SHP77 (cell line): ENCODE results near the gene REXO1.

Experiments
- DNase-seq, 2 experiments: peaks; one replicate each; lab custom pipeline; 2025; lab: John Stamatoyannopoulos, UW

REXO1 gene

GRCh38 chr19:1860821-1861598, 12.7 kb upstream of the REXO1 start:
- no peak for DNase-seq

- no peak for DNase-seq
These were observed 11.9 kb upstream of the REXO1 start for GRCh38 chr19:1860042-1860775.

GRCh38 chr19:1859331-1859781, 11.1 kb upstream of the REXO1 start:
- no peak for DNase-seq

- DNase-seq, result no peak
These were observed 10.3 kb upstream of the REXO1 start for GRCh38 chr19:1858412-1859081.

GRCh38 chr19:1857648-1858326, 9.5 kb upstream of the REXO1 start:
- no peak for DNase-seq

DNA sequence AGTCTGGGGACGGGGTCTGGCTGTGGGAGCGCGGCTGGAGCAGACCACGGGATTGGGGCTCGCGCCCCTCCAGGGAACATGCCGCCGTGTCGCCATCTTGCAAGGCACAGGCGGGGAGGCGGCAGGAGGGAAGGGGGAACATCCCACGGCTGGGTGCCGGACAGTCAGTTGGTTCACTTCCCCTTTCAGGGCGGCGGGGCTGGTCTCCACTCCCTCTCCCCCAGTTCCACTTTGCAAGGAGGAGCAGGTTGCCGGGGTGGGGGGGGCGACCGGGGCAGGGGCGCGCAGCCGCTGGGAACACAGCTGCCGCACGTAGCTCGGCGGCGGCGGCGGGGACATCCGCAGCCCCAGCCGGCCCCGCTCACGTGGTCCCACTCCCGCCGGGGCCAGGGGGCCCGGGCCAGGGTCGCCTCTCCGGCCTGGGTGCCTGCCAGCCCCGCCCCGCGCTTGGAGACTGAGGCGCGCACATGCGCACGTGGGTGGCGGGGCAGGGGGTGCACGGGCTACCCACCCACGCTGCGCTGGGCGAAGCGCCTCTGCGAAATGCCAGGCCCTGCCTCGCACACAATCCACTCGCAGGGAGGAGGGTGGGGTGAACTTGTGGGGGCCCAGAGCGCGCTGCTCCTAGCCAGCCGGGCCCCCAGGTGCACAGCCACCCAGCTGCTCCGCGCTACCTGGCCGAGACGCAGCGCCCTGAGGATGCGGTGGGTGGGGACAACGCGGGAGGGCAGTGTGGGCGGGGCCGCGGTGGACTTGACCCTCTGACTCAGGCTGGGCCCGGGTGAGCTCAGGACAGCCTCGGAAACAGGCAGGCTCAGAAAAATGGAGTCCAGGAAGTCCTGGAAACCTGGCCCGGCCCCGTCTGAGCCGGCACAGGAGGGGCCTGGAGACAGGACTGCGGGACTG, 8.7 kb upstream of the REXO1 start:
- no peak for DNase-seq

GRCh38 chr19:1856345-1856697, 8.0 kb upstream of the REXO1 start:
- DNase-seq, result no peak

- DNase-seq, result no peak
These were observed 7.6 kb upstream of the REXO1 start for GRCh38 chr19:1855828-1856255.

DNA sequence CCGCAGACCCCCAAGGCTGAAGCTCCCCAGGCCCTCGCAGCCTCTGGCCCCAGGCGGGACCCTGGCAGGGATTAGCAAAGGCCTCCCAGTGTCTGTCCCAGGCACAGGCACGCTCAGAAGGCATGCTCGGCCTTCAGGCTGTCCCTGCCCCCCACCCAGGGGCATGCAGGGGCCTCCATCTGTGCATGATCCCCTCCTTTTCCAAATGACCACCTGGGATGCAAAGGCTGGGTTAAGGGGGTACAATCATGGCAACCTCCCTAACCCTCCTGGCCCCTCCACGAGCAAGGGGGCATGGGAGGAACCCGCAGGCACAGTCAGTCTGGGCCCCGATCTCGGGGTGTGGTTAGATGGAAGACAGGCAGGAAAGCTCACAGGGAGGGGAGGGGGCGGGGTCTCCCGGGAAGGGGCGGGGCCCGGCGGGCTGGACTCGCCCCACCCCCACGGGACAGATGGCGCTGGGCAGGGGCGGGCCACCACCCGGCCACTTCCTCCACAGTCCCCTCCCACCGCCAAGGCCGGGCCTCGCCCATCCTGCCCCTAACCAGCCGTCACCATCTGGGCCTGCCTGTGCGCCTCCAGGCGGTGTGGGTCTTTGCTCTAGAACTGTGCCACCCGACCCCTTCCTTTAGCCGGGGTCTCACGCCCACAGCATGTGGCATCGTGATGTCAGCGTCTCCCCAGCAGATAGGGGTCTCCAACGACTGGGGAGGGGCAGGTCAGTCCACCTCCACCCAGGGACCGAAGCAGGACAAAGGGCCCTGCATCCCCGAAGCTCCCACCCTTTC, 7.0 kb upstream of the REXO1 start:
- peak; percentile 47 to 56 for DNase-seq

DNA sequence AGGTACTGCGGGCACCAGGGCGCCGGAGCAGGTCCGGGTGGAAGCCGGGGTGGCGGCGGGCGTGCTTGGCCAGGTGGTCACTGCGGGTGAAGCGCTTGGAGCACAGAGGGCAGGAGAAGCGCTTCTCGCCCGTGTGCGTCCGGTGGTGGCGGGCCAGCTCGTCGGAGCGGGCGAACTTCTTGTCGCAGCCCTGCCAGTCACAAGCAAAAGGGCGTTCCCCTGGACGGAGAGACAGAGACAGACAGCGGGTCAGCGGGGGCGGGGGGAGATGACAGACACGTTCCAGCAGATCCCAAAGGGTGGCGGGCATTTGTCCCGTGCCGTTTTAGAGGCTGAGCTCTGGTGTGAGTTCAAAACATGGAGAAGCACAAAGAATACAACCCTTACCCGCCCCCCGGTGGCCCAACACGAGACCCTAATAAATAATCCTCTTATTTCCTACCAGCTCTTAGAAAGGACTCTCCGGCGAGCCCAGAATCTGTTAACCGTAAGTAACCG, 6.3 kb upstream of the REXO1 start:
- no peak for DNase-seq

DNA sequence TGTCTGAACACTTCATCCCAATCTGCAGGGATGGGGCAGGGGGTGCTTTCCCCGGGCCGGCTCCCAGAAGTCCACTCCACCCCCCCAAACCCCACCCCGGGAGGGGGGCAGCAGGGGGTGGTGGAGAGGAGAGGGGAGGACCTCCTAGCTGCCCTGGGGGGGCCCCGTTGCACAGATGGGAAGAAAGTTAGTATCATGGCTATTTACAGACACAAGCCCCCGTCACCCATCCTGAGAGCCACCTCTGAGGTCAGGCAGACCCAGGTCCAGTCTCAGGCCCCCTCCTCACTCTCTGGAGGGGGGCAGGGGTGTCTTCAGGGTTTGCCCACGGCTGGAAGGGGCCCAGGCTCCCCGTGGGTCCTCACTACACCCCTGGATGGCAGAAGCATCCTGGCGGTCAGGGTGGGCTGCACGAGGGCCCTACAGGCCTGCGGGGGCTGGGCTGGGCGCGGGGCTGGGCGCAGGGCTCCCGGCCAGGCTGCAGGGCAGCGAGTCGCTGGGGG, 5.8 kb upstream of the REXO1 start:
- no peak for DNase-seq

DNA sequence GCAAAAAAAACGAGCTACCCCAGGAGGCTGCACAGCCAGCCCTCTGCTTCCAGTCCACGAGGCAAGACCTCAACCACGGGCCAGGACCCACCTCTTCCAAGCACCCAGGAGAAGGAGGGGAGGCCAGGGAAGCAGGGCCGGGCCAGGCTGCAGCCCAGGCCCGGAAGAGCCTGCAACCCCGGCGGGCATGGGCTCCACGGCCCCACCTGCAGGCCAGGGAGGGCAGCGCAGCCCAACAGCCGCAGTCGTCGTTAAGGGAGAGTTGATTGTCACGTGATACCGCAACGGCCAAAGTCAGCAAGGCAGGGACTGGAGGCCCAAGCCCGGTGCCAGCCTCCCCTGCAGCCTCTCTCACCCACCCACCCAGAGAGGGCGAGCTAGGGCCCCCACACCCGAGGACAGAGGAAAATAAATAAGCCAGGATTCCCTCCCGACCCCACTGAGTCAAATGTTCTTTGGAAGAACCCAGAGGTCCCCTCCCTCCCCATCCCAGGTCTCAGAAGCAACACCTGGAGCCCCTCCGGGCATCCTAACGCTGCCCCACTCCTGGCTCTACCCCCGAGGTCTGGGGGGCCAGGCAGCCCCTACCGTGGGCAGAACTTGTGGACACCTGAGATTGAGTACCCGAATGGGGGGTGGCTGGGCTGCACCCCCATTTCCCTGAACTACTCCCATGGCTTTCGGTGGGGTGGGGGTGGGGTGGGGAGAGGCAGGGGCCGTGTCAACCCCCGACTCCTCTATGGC, 5.2 kb upstream of the REXO1 start:
- DNase-seq, result peak; percentile 29 to 45

GRCh38 chr19:1852581-1853128, 4.4 kb upstream of the REXO1 start:
- no peak for DNase-seq

DNA sequence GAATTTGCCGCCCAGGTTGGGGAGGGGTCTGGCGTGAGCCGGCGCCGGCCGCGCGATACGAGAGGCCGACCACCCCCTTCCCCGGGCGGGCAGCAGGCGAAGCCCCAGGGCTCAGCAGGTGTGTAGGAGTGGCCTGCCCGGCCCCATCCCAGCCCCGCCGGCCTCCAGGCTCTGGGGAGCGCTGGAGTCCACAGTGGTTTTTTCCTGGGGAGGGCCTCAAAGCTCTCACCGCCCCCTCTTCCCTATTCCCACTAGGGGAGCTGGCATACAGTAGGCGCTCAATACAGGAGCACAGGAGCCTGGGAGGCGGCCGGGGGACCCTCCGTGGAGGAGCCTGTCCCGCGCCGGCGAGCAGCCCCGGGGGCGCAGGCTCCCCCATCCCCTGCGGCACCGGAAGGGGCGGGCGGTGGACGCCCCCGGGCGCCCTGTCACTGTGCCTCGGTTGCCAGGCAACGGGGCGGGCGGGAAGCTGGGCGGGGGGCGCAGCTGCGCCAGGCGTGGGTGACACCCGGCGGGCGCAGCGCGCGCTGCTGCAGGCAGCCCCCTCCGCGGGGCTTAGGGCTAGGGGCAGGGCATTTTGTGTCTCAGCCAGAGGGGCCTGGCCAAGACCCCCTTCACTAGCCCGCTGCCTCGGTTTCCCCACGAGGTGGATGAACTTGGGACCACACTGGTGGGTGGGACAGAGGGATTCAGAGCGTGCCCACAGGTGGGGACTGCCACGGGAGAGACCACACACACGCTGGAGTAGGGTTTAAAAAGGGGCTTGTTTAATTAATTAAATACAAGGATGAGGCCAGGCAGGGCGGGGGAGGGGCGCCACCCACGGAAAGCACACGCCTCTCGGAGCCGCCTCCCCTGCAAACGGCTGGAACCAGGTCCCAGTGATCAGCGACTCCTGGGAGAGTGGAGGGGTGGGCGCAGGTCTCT, 3.6 kb upstream of the REXO1 start:
- no peak for DNase-seq

- DNase-seq, result no peak
These were observed 2.7 kb upstream of the REXO1 start for GRCh38 chr19:1850809-1851653.

DNA sequence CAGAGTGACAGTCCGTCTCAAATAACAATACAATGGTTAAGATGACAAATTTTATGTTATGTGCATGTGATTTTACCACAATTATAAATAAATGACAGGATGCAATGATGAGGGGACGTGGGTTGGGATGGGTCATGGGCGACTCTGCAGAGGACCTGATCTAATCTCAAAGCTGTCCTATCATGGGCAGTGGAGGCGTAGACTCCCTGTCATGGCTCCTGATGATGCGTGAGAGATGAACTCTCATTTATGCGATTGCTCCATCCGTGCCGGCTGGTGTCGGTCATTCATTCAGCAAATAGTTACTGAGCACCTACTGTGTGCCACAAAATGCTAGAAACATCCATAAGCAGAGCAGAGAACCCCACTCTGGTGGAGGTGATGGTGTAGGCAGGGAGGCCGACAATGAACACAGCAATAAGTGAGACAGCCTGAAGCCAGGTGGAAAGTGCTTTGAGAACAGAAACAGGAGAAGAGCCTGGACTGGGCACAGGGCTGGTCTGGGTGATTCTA, 1.7 kb upstream of the REXO1 start:
- DNase-seq, result no peak

DNA sequence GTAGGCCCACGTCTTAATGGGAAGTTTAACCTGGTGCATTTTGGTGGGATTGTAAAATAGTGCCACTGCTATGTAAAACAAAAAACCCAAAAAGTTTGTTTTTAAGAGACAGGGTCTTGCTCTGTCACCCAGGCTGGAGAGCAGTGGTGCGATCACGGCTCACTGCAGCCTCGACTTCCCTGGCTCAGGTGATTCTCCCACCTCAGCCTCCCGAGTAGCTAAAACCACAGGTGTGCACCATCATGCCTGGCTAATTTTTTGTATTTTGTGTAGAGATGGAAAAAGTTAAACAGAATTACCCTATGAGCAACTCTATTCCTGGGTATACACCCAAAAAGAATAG, 820 bp upstream of the REXO1 start:
- DNase-seq, result no peak
